GM12801 (cell line): ENCODE data around the gene STAM.

Experiments used
- CTCF ChIP-seq: IDR thresholded peaks from one replicate; pipeline ENCODE4 v1.5.1; 2011; ENCODE audit warnings: control low read depth; ENCODE audit not compliant: insufficient read length; ENCODE audit errors: extremely low read depth

The STAM gene

GRCh38 chr10:17733620-17734019, 89.7 kb downstream of the STAM start:
- no peak for TF ChIP-seq CTCF

GRCh38 chr10:17734432-17735080, 90.6 kb downstream of the STAM start:
- TF ChIP-seq CTCF: no peak

DNA sequence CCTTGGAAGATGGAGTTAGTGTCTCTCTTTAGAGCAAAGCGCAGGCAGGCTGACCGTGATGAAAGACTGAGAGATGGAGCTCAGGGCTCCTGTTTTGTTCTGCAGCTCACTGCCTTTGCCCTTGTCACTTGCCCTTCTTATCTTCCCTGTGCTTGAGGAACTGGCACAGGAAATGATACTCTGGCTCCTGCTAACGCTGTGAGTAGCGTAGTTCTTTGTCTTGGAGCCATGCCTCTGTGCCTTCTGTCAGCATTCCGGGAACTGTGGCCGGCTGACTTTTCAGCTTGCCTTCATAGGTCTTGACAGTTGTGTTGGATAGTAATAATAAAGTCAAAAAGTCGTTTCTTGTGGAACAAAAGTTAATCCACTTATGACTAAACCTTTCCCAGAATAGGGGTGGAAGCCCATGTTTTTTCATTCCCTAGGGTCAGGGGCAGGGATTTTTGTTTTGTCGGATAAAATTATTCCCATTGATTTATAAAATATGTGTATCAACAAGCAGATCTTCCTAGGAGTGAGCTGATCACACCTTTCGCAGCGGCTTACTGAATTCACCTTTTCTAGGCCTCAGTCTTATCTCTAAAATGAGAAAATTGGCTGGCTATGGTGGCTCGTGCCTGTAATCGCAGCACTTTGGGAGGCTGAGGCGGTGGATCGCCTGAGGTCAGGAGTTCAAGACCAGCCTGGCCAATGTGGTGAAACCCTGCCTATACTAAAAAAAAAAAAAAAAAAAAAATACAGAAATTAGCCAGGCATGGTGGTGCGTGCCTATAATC, 91.4 kb downstream of the STAM start:
- no peak for TF ChIP-seq CTCF

DNA sequence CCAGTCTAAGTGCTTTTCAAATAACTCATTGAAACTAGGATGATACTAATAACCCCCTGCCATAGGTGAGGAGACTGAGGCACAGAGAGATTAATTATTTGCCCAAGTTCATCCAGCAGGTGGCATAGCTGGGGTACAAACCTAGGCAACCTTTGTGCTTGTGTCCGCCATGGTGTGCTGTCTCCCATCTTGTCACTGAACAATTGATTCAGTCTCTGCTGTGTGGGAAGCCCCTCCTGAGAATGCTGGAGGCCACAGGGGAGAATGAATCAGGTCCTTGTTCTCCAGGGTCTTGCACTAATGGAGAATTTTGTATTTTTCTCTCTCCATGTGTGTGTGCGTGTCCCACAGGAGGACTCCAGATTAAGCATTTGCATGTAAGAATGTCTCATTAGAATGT, 92.3 kb downstream of the STAM start:
- TF ChIP-seq CTCF: no peak

GRCh38 chr10:17737027-17737965, 93.3 kb downstream of the STAM start:
- no peak for TF ChIP-seq CTCF

DNA sequence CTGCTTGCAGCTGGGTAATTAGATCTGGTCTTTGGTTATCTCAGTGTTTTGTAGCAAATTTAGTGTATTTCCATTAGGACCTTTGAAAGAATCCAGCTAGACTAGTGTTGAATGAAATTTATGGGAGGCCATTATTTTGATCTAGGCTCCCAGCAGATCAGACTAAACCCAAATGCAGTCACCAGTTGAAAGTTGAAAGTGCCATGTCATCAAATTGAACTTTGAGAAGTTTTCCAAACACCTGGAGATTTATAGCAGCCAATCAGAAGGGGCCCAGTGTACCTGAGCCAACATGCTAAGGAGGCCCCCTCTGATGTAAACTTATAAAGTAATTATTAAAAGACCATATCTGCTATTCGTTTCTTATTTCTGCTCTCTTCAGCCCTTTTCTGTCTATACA, 96.7 kb downstream of the STAM start:
- TF ChIP-seq CTCF: no peak

GRCh38 chr10:17742918-17743317, 99.0 kb downstream of the STAM start:
- TF ChIP-seq CTCF: no peak
